Ishikawa (cell line): ENCODE results near the gene CDRT4.

Source experiments
- CEBPB ChIP-seq: IDR thresholded peaks from 2 replicates; pipeline ENCODE4 v1.6.1; 2012
- CREB1 ChIP-seq: IDR thresholded peaks from 2 replicates; pipeline ENCODE4 v1.6.1; 2012; ENCODE audit warnings: low read depth
- EGR1 ChIP-seq: IDR thresholded peaks from 2 replicates; pipeline ENCODE4 v1.6.1; 2012
- EP300 ChIP-seq: IDR thresholded peaks from 2 replicates; pipeline ENCODE4 v1.6.1; 2012; ENCODE audit warnings: borderline replicate concordance
- MAX ChIP-seq: IDR thresholded peaks from 2 replicates; pipeline ENCODE4 v1.6.1; 2012
- TAF1 ChIP-seq: IDR thresholded peaks from 2 replicates; pipeline ENCODE4 v1.6.1; 2012; ENCODE audit warnings: low read depth, mild to moderate bottlenecking
- TCF12 ChIP-seq: IDR thresholded peaks from 2 replicates; pipeline ENCODE4 v1.6.1; 2012; ENCODE audit warnings: low read depth
- TEAD4 ChIP-seq: IDR thresholded peaks from 2 replicates; pipeline ENCODE4 v1.6.1; 2012
- USF1 ChIP-seq: IDR thresholded peaks from 2 replicates; pipeline ENCODE4 v1.6.1; 2012

GRCh38 chr17:15507001-15507400, 39.6 kb upstream of the CDRT4 start:
- no peak for TF ChIP-seq MAX
- no peak for TF ChIP-seq EP300
- no peak for TF ChIP-seq TEAD4
- no peak for TF ChIP-seq CREB1
- no peak for TF ChIP-seq EGR1
- no peak for TF ChIP-seq TCF12
- TF ChIP-seq CEBPB = no peak
- no peak for TF ChIP-seq USF1
- TF ChIP-seq TAF1 = no peak
